Glutamatergic neuron (in vitro differentiated cells): Measurements from ENCODE around the gene CXXC5. TPM values are rescaled to one million over a fixed set of nuclear protein-coding genes. Genes with fewer than 3 reads are reported as not detected.

Source experiments
- DNase-seq: peaks from one replicate; pipeline ENCODE4 v3.0.0; 2022
- H3K27ac Mint-ChIP-seq: one replicate; pipeline ENCODE4 v1.8.0; 2020; ENCODE audit warnings: mild to moderate bottlenecking, mixed read lengths, inconsistent platforms; ENCODE audit not compliant: unreplicated experiment
- H3K27me3 Mint-ChIP-seq: one replicate; pipeline ENCODE4 v1.8.0; 2020; ENCODE audit warnings: mild to moderate bottlenecking, moderate library complexity, mixed read lengths, inconsistent platforms; ENCODE audit not compliant: unreplicated experiment
- H3K36me3 Mint-ChIP-seq: one replicate; pipeline ENCODE4 v1.8.0; 2020; ENCODE audit warnings: mild to moderate bottlenecking, mixed read lengths, inconsistent platforms; ENCODE audit not compliant: unreplicated experiment
- H3K4me1 Mint-ChIP-seq: one replicate; pipeline ENCODE4 v1.8.0; 2020; ENCODE audit warnings: mild to moderate bottlenecking, low read depth, mixed read lengths, inconsistent platforms; ENCODE audit not compliant: unreplicated experiment
- H3K4me3 Mint-ChIP-seq: one replicate; pipeline ENCODE4 v1.8.0; 2020; ENCODE audit warnings: mild to moderate bottlenecking, mixed read lengths, inconsistent platforms; ENCODE audit not compliant: unreplicated experiment
- H3K9me3 Mint-ChIP-seq: one replicate; pipeline ENCODE4 v1.8.0; 2020; ENCODE audit warnings: mild to moderate bottlenecking, moderate library complexity, mixed read lengths, inconsistent platforms; ENCODE audit not compliant: unreplicated experiment
- total RNA-seq: library from RNA; stranded (reverse); fragmentation: NEBNext Ultra II Directional; extraction: Animal tissue kit (Norgen Biotek cat#: 25700); gene quantifications from one replicate; pipeline ENCODE4 v1.2.1, GENCODE V29; 2021; ENCODE audit not compliant: unreplicated experiment
- TF ChIP-seq, protein P1 (sequence below): fragments of 200-600 bp; sonication (generic); IDR thresholded peaks from one replicate; pipeline ENCODE4 v1.5.0; 2021; ENCODE audit not compliant: partially characterized antibody, unreplicated experiment

Gene CXXC5
- total RNA-seq, 1 donor from 2014 or later = 130 TPM

DNA sequence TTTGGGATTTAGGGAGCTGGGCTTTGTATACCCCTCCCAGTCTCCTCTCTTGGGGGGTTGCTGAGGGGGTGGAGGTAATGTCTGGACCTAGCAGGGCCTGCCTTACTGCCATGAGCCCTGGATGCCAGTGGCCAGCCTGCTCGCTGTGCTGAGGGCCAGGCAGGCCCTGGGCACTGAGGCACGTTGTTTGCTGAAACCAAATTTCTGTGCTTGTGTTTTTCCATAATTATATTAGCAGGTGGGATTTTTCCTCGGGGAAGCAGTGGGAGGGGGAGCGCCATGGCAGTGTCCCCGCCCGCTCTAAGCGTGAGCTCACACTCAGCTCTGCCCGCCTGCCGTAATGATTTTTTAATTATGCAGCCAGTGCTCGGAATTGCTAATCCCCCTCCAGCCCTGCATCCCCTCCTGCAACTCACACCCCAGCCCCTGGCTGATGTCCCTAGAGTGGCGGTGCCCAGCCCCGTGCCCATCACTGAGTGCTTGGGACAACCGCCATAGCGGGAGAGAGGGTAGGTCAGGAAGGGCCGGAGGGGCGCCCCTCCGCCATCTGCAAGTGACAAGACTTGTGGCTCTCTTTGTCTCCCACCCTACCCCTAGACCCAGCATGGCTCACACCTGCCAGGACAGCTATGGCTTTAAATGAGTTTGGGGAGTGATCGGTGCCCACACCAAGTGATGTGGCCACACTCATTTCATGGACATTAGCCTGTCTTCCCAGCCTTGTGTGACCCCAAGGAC lies 20.9 kb downstream of the CXXC5 start:
- no peak for DNase-seq
- peaks cover 42% of the 10 kb centered on the region for H3K4me1 Mint-ChIP-seq
- peak overlapping the region; percentile 67 for H3K4me3 Mint-ChIP-seq
- H3K9me3 Mint-ChIP-seq = peaks cover 1% of the 10 kb centered on the region
- H3K36me3 Mint-ChIP-seq = no peaks in the 10 kb centered on the region
- TF ChIP-seq, protein P1, sequence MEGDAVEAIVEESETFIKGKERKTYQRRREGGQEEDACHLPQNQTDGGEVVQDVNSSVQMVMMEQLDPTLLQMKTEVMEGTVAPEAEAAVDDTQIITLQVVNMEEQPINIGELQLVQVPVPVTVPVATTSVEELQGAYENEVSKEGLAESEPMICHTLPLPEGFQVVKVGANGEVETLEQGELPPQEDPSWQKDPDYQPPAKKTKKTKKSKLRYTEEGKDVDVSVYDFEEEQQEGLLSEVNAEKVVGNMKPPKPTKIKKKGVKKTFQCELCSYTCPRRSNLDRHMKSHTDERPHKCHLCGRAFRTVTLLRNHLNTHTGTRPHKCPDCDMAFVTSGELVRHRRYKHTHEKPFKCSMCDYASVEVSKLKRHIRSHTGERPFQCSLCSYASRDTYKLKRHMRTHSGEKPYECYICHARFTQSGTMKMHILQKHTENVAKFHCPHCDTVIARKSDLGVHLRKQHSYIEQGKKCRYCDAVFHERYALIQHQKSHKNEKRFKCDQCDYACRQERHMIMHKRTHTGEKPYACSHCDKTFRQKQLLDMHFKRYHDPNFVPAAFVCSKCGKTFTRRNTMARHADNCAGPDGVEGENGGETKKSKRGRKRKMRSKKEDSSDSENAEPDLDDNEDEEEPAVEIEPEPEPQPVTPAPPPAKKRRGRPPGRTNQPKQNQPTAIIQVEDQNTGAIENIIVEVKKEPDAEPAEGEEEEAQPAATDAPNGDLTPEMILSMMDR = no peak
- peak overlapping the region; percentile 75 for H3K27ac Mint-ChIP-seq
- H3K27me3 Mint-ChIP-seq = peaks cover 7% of the 10 kb centered on the region

DNA sequence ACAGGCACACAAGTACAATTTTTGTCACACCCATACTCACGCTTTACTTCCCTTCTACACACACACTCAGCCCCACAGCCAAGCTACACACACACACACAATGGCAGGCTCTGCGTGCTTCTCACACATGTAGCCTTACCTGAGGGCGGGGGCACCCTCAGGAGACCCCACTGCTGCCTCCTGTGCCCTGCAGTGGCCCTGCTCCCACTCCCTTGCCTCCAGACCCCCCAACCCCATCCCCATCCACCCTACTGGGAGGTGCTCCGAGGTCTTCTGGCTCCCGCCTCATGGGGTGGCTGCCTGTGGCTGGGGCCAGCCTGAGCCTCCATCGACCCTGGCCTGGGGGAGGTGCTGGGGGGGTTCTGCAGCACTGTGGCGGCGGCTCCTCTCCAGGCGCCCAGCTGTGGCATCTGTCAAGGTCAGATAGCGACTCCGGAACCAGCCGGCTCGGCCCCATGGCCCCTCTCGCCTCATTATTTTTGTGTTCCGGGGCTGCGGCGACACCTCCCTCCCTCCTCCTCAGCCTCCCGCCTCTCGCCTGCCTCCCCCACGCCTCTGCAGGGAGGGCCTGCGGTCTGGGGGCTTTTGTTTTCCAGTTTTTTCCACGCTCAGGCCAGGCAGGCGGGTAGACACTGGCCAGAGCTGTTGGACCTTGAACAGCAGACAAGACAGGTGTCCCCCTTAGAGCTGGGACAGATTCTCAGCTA lies 21.7 kb downstream of the CXXC5 start:
- peaks cover 42% of the 10 kb centered on the region for H3K4me1 Mint-ChIP-seq
- no peaks in the 10 kb centered on the region for H3K36me3 Mint-ChIP-seq
- TF ChIP-seq, protein P1 = no peak
- H3K27me3 Mint-ChIP-seq = peaks cover 6% of the 10 kb centered on the region
- DNase-seq = peak; percentile 53
- peaks cover 2% of the 10 kb centered on the region for H3K9me3 Mint-ChIP-seq
- H3K27ac Mint-ChIP-seq = peak overlapping the region; percentile 83
- H3K4me3 Mint-ChIP-seq = peak overlapping the region; percentile 77

DNA sequence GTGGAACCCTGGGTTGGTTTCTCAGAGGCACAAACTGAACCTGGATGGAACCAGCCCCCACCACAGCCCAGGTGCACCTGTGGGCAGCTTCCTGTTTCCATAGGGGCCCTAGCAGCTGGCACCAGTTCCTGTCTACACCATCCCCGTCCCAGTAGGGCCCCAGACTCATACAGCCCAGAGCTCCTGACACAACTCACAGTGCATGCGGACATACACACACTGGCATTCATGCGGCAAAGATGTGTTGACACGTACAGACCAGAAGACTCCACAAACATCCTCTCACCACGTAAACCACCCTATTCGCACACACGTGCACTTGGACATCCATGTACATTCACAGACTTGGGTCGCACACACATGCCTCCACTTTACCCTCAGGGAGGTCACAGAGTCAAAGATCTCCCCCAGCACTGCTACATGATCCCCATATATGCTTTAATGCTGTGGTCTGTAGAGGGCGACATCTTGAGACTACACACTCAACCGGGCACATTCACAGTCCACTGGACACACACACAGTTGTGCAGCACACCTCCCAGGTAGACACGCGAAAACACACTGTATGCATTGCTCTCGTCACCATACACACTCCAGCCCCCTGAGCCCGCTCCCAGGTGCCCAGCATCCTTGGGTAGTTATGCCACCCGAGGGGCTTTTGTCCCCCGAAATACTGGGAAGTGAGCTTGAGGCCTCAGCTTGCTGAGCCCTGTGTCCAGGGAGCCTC lies 22.4 kb downstream of the CXXC5 start:
- Mint-ChIP-seq H3K4me3 (peak overlapping the region; percentile 77), H3K27ac (peak overlapping the region; percentile 83), H3K36me3 (no peaks in the 10 kb centered on the region), H3K4me1 (peaks cover 47% of the 10 kb centered on the region), H3K9me3 (peaks cover 7% of the 10 kb centered on the region), H3K27me3 (peaks cover 6% of the 10 kb centered on the region)
- no peak for DNase-seq
- TF ChIP-seq, protein P1 = no peak

DNA sequence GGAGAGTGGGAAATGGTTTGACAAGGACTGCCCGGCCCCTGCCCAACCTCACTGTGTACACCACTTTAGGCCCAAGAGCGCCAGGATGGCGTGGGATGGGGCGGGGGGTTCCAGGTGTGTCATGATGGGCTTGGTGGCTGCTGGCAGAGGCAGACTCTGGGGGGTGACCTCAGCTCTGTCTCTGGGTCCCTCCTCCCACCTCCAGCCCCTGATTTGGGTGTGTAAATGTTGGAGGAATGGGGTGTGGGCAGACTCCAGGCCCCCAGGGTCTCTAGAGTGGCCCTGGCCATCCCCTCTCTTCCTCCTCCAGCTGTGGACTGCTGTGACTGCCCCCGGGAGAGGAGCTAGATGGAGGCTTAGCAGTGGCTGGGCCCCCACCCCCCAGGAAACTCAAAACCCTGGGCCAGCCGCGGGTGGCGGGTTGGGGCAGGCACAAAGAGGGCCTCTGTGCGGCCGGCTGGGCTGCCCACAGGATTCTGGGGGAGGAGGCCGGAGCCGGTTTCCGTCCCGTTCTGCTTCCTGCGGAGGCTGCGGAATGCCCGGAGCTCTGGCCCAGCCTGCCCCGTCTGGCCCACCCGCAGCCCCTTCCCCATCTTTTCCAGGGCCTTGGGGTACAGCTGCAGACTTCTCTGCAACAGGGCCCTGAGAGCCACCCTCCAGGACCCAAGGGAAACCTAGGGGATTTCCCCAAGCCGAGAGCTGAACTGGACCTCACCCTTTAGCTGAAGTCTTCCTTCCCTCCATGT lies 23.1 kb downstream of the CXXC5 start:
- no peak overlapping the region for H3K27ac Mint-ChIP-seq
- peaks cover 7% of the 10 kb centered on the region for H3K9me3 Mint-ChIP-seq
- TF ChIP-seq, protein P1 = no peak
- H3K36me3 Mint-ChIP-seq = no peaks in the 10 kb centered on the region
- H3K27me3 Mint-ChIP-seq = peaks cover 7% of the 10 kb centered on the region
- no peak overlapping the region for H3K4me3 Mint-ChIP-seq
- no peak for DNase-seq
- H3K4me1 Mint-ChIP-seq = peaks cover 45% of the 10 kb centered on the region
